Neural progenitor cell (in vitro differentiated cells): ENCODE data around the gene CCDC158. TPM values are rescaled to one million over a fixed set of nuclear protein-coding genes. Genes with fewer than 3 reads are reported as not detected.

Experiments used
- DNase-seq: peaks from one replicate; pipeline ENCODE4 v3.0.0-alpha.2; 2016; ENCODE audit warnings: low spot score
- H2AFZ ChIP-seq: fragments of 200-600 bp; sonication (generic); replicated peaks from 2 replicates; pipeline ENCODE4 v1.6.1; 2016; ENCODE audit warnings: antibody characterized with exemption
- H3F3A ChIP-seq: fragments of 200-600 bp; sonication (generic); 2 replicates; pipeline ENCODE4 v1.6.1; 2016; ENCODE audit warnings: antibody characterized with exemption, low read depth
- H3K27ac ChIP-seq: fragments of 200-600 bp; sonication (generic); 2 replicates; pipeline ENCODE4 v1.5.1; 2016; ENCODE audit warnings: mild to moderate bottlenecking
- H3K27me3 ChIP-seq: fragments of 200-600 bp; sonication (generic); 2 replicates; pipeline ENCODE4 v1.6.1; 2016; ENCODE audit warnings: mild to moderate bottlenecking, moderate library complexity
- H3K36me3 ChIP-seq: fragments of 200-600 bp; sonication (generic); 2 replicates; pipeline ENCODE4 v1.5.1; 2016
- H3K4me1 ChIP-seq: fragments of 200-600 bp; sonication (generic); 2 replicates; pipeline ENCODE4 v1.6.1; 2016; ENCODE audit warnings: mixed run types
- H3K4me2 ChIP-seq: fragments of 200-600 bp; sonication (generic); 2 replicates; pipeline ENCODE4 v1.6.1; 2016
- H3K4me3 ChIP-seq: fragments of 200-600 bp; sonication (generic); 2 replicates; pipeline ENCODE4 v1.5.1; 2016
- H3K79me2 ChIP-seq: fragments of 200-600 bp; sonication (generic); 2 replicates; pipeline ENCODE4 v1.6.1; 2016; ENCODE audit warnings: low read depth
- H3K9ac ChIP-seq: fragments of 200-600 bp; sonication (generic); 2 replicates; pipeline ENCODE4 v1.6.1; 2016
- H3K9me3 ChIP-seq: fragments of 200-600 bp; sonication (generic); 2 replicates; pipeline ENCODE4 v1.5.1; 2016; ENCODE audit warnings: low read depth
- H4K20me1 ChIP-seq: fragments of 200-600 bp; sonication (generic); 2 replicates; pipeline ENCODE4 v1.6.1; 2016; ENCODE audit warnings: low read depth
- H3K27ac Mint-ChIP-seq: 3 replicates; pipeline ENCODE4 v1.8.0; 2021; ENCODE audit warnings: mixed read lengths
- H3K27me3 Mint-ChIP-seq: 2 replicates; pipeline ENCODE4 v1.8.0; 2022; ENCODE audit warnings: low read depth, mild to moderate bottlenecking, inconsistent platforms, moderate library complexity, mixed read lengths; ENCODE audit not compliant: insufficient read depth
- H3K36me3 Mint-ChIP-seq: 3 replicates; pipeline ENCODE4 v1.8.0; 2021; ENCODE audit warnings: mixed read lengths
- H3K4me1 Mint-ChIP-seq: 3 replicates; pipeline ENCODE4 v1.8.0; 2021; ENCODE audit warnings: mixed read lengths
- H3K4me3 Mint-ChIP-seq: 3 replicates; pipeline ENCODE4 v1.8.0; 2021; ENCODE audit warnings: mild to moderate bottlenecking, moderate library complexity, mixed read lengths
- H3K9me3 Mint-ChIP-seq: 3 replicates; pipeline ENCODE4 v1.8.0; 2020; ENCODE audit warnings: mixed read lengths
- EZH2 ChIP-seq: fragments of 200-600 bp; sonication (generic); IDR thresholded peaks from 2 replicates; pipeline ENCODE4 v1.6.1; 2017; ENCODE audit warnings: antibody characterized with exemption, mild to moderate bottlenecking, moderate library complexity
- EZH2phosphoT487 ChIP-seq: fragments of 200-600 bp; sonication (generic); IDR thresholded peaks from 2 replicates; pipeline ENCODE4 v1.6.1; 2017; ENCODE audit warnings: antibody characterized with exemption
- total RNA-seq: library from RNA; depleted of rRNA; stranded (reverse); fragments of >200 nt; gene quantifications from 2 replicates; pipeline ENCODE4 v1.2.3, GENCODE V29; 2015; ENCODE audit warnings: low replicate concordance
- TF ChIP-seq, protein P1 (sequence below): fragments of 200-600 bp; sonication (generic); IDR thresholded peaks from 2 replicates; pipeline ENCODE4 v1.5.1; 2017; ENCODE audit warnings: antibody characterized with exemption, mild to moderate bottlenecking

Gene CCDC158
- total RNA-seq, 1 donor from 2014 or later = not detected

DNA sequence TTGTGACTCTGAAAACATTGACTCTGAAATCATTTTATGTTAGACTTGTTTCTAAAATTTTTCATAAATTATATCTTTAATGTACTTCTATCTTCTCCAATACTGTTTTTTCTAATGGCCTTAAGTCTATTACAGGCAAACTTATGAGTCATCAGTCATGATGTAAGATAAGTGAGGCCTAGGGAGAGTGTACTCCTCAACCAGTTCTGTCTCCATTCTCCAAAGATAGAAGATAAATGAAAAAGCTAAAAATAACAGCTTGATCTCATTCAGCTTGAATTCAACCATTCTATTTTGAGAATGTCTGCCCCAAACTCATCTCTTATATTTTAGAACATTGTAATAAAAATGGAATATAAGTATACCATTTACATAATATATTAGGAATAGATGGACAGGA is 79.9 kb downstream of the CCDC158 start:
- H3K27ac Mint-ChIP-seq = no peak overlapping the region
- Histone ChIP-seq H3K4me3 (no peak overlapping the region), H3F3A (no peaks in the 10 kb centered on the region), H3K4me1 (no peaks in the 10 kb centered on the region), H3K79me2 (no peaks in the 10 kb centered on the region), H3K27me3 (no peaks in the 10 kb centered on the region), H3K4me2 (no peak overlapping the region), H4K20me1 (no peaks in the 10 kb centered on the region), H3K36me3 (no peaks in the 10 kb centered on the region), H2AFZ (no peak overlapping the region), H3K9ac (no peak overlapping the region), H3K27ac (no peak overlapping the region), H3K9me3 (no peaks in the 10 kb centered on the region)
- TF ChIP-seq EZH2 (no peak), EZH2phosphoT487 (no peak)
- TF ChIP-seq, protein P1, sequence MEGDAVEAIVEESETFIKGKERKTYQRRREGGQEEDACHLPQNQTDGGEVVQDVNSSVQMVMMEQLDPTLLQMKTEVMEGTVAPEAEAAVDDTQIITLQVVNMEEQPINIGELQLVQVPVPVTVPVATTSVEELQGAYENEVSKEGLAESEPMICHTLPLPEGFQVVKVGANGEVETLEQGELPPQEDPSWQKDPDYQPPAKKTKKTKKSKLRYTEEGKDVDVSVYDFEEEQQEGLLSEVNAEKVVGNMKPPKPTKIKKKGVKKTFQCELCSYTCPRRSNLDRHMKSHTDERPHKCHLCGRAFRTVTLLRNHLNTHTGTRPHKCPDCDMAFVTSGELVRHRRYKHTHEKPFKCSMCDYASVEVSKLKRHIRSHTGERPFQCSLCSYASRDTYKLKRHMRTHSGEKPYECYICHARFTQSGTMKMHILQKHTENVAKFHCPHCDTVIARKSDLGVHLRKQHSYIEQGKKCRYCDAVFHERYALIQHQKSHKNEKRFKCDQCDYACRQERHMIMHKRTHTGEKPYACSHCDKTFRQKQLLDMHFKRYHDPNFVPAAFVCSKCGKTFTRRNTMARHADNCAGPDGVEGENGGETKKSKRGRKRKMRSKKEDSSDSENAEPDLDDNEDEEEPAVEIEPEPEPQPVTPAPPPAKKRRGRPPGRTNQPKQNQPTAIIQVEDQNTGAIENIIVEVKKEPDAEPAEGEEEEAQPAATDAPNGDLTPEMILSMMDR = no peak
- H3K27me3 Mint-ChIP-seq = peaks cover 6% of the 10 kb centered on the region
- no peaks in the 10 kb centered on the region for H3K36me3 Mint-ChIP-seq
- H3K4me3 Mint-ChIP-seq = no peak overlapping the region
- no peaks in the 10 kb centered on the region for H3K9me3 Mint-ChIP-seq
- no peak for DNase-seq
- H3K4me1 Mint-ChIP-seq = no peaks in the 10 kb centered on the region

DNA sequence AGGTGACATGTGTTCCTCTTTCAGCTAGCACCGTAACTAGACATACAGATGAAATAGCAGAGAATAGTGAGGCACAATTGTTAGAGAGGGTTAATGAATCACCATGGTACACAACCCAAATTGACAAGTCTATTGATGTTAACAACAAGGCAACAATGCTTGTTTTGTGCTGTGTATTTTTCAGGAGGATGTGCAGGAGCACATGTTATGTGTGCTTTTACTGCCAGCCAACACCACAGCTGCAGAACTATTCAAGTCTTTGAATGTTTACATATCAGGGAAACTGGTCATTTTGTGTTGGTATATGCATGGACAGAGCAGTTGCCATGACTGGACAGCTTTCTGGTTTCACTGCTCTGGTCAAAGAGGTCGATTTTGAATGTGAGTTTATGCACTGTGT is 81.6 kb downstream of the CCDC158 start:
- TF ChIP-seq, protein P1 = no peak
- H3K27me3 Mint-ChIP-seq = peaks cover 2% of the 10 kb centered on the region
- no peak for DNase-seq
- H3K9me3 Mint-ChIP-seq = no peaks in the 10 kb centered on the region
- no peaks in the 10 kb centered on the region for H4K20me1 ChIP-seq
- H3K4me1 Mint-ChIP-seq = no peaks in the 10 kb centered on the region
- H3F3A ChIP-seq = no peaks in the 10 kb centered on the region
- H3K79me2 ChIP-seq = no peaks in the 10 kb centered on the region
- no peaks in the 10 kb centered on the region for H3K27me3 ChIP-seq
- no peak overlapping the region for H3K27ac Mint-ChIP-seq
- H3K4me3 Mint-ChIP-seq = no peak overlapping the region
- no peaks in the 10 kb centered on the region for H3K36me3 Mint-ChIP-seq
- no peak overlapping the region for H3K4me2 ChIP-seq
- H3K9me3 ChIP-seq = no peaks in the 10 kb centered on the region
- H3K9ac ChIP-seq = no peak overlapping the region
- no peaks in the 10 kb centered on the region for H3K4me1 ChIP-seq
- H3K27ac ChIP-seq = no peak overlapping the region
- no peaks in the 10 kb centered on the region for H3K36me3 ChIP-seq
- no peak overlapping the region for H2AFZ ChIP-seq
- no peak overlapping the region for H3K4me3 ChIP-seq

DNA sequence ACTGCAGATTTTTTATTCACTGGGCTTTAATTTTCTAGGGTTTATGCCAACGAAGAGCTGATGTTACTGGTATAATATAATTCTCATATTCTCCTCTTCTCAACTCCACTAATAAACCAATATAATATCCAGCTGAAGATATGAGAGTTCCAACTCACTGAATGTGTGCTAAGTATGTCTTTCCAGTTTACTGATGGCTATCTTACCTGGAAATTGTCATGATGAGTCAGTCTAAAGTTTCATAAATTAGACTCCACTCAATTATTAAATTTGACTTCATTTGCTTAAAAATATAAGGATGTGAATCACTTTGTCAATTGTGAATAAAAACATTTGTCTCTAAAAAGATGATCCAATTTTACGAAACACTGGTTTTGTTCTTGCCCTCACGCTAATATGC is 86.1 kb downstream of the CCDC158 start:
- no peaks in the 10 kb centered on the region for H3K4me1 Mint-ChIP-seq
- no peaks in the 10 kb centered on the region for H3K9me3 Mint-ChIP-seq
- H3K36me3 Mint-ChIP-seq = no peaks in the 10 kb centered on the region
- Histone ChIP-seq H3K4me3 (no peak overlapping the region), H3K9me3 (no peaks in the 10 kb centered on the region), H3K4me2 (no peak overlapping the region), H4K20me1 (no peaks in the 10 kb centered on the region), H3K27ac (no peak overlapping the region), H2AFZ (no peak overlapping the region), H3K27me3 (no peaks in the 10 kb centered on the region), H3K36me3 (no peaks in the 10 kb centered on the region), H3K4me1 (no peaks in the 10 kb centered on the region), H3F3A (no peaks in the 10 kb centered on the region), H3K79me2 (no peaks in the 10 kb centered on the region), H3K9ac (no peak overlapping the region)
- TF ChIP-seq EZH2phosphoT487 (no peak), EZH2 (no peak)
- TF ChIP-seq, protein P1 = no peak
- no peak for DNase-seq
- H3K27me3 Mint-ChIP-seq = peaks cover 2% of the 10 kb centered on the region
- no peak overlapping the region for H3K27ac Mint-ChIP-seq
- no peak overlapping the region for H3K4me3 Mint-ChIP-seq

DNA sequence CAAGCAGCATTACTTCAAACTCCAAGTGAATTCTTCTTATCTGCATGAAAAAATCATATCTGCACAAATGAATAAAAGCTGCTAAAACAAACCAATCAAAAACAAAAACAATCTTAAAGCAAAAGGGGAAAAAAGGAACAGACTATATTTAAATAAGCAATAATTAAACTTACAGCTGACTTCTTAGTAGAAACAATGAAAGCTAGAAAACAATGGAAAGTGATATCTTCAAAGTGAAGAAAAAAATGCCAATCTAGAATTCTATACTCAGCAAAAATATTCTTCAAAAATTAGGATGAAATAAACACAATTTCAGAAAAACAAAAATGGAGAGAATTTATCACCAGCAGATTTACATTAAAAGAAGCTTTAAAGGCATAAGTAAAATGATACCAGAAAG is 94.4 kb downstream of the CCDC158 start:
- Histone ChIP-seq H3K9me3 (peaks cover 10% of the 10 kb centered on the region), H3K36me3 (no peaks in the 10 kb centered on the region), H3K4me1 (no peaks in the 10 kb centered on the region), H4K20me1 (no peaks in the 10 kb centered on the region), H2AFZ (no peak overlapping the region), H3K79me2 (no peaks in the 10 kb centered on the region), H3K9ac (no peak overlapping the region), H3K27ac (no peak overlapping the region), H3K4me2 (no peak overlapping the region), H3K4me3 (no peak overlapping the region), H3K27me3 (no peaks in the 10 kb centered on the region), H3F3A (no peaks in the 10 kb centered on the region)
- H3K4me3 Mint-ChIP-seq = no peak overlapping the region
- peaks cover 19% of the 10 kb centered on the region for H3K9me3 Mint-ChIP-seq
- no peak overlapping the region for H3K27ac Mint-ChIP-seq
- H3K36me3 Mint-ChIP-seq = peaks cover 2% of the 10 kb centered on the region
- H3K27me3 Mint-ChIP-seq = peaks cover 3% of the 10 kb centered on the region
- TF ChIP-seq, protein P1 = no peak
- no peak for TF ChIP-seq EZH2
- TF ChIP-seq EZH2phosphoT487 = no peak
- H3K4me1 Mint-ChIP-seq = no peaks in the 10 kb centered on the region
- DNase-seq = no peak
